ENCODE results near the gene ARL6IP5.

GRCh38 chr3:69084326-69085167 lies at the start of gene ARL6IP5:
- TF ChIP-seq HNF4A (conservative IDR thresholded peaks at IDR 0.05), result peak; percentile 24 to 25
- TF ChIP-seq CTCF (IDR thresholded peaks at IDR 0.05; ENCODE audit: low read depth, low read length, missing input control), result no peak
- TF ChIP-seq NR2F2 (IDR thresholded peaks at IDR 0.05), result no peak
- peak; percentile 63 for TF ChIP-seq SP1 (IDR thresholded peaks at IDR 0.05)
- peak; percentile 39 for TF ChIP-seq REST (IDR thresholded peaks at IDR 0.05)
- TF ChIP-seq TAF1 (conservative IDR thresholded peaks at IDR 0.05), result peak; percentile 45
- peak; percentile 14 for TF ChIP-seq MAX (IDR thresholded peaks at IDR 0.05)
- peak in 1 of 2 donors; percentile 40 for TF ChIP-seq JUND (IDR thresholded peaks at IDR 0.05)
- TF ChIP-seq ATF3 (IDR thresholded peaks at IDR 0.05), result no peak
